GM23338 (cell line): ENCODE data around the gene RAB22A. TPM values are rescaled to one million over a fixed set of nuclear protein-coding genes. Genes with fewer than 3 reads are reported as not detected.

ENCODE experiments used
- CREB1 ChIP-seq: fragments of 250-450 bp; sonication (Bioruptor Pico); IDR thresholded peaks from 2 replicates; pipeline ENCODE4 v1.5.0; 2020; ENCODE audit warnings: low read depth, mild to moderate bottlenecking, moderate library complexity
- ETS1 ChIP-seq: IDR thresholded peaks from 2 replicates; pipeline ENCODE4 v1.6.1; 2016; ENCODE audit warnings: antibody characterized with exemption
- EZH2phosphoT487 ChIP-seq: fragments of 200-600 bp; sonication (generic); IDR thresholded peaks from one replicate; pipeline ENCODE4 v1.8.1; 2018; ENCODE audit warnings: antibody characterized with exemption; ENCODE audit not compliant: unreplicated experiment
- NANOG ChIP-seq: IDR thresholded peaks from 2 replicates; pipeline ENCODE4 v1.6.1; 2016; ENCODE audit warnings: antibody characterized with exemption, borderline replicate concordance
- POLR2AphosphoS5 ChIP-seq: IDR thresholded peaks from 2 replicates; pipeline ENCODE4 v1.6.1; 2016; ENCODE audit warnings: antibody characterized with exemption, low read depth
- REST ChIP-seq: IDR thresholded peaks from one replicate; pipeline ENCODE4 v1.6.1; 2018; ENCODE audit warnings: antibody characterized with exemption; ENCODE audit not compliant: unreplicated experiment
- STAT1 ChIP-seq: IDR thresholded peaks from one replicate; pipeline ENCODE4 v1.6.1; 2016; ENCODE audit warnings: antibody characterized with exemption; ENCODE audit not compliant: unreplicated experiment
- ZNF331 ChIP-seq: fragments of 250-450 bp; sonication (Bioruptor Pico); IDR thresholded peaks from 2 replicates; pipeline ENCODE4 v1.5.0; 2020; ENCODE audit warnings: low read depth, mild to moderate bottlenecking, moderate library complexity
- ZNF462 ChIP-seq: fragments of 250-450 bp; sonication (Bioruptor Pico); IDR thresholded peaks from 2 replicates; pipeline ENCODE4 v1.5.0; 2020; ENCODE audit warnings: mild to moderate bottlenecking, moderate library complexity
- polyA plus RNA-seq: library from polyadenylated mRNA; unstranded; fragments of >200 nt; fragmentation: Nextera tagmentation; extraction: Ambion mirVana; gene quantifications from 2 replicates; pipeline ENCODE4 v1.2.1, GENCODE V29; 2016
- total RNA-seq: library from RNA; depleted of rRNA; stranded (reverse); fragments of >200 nt; shearing (Covaris generic); gene quantifications from 2 replicates; pipeline ENCODE4 v1.2.3, GENCODE V29; 2014

RAB22A gene
- total and polyA plus RNA-seq, 2 experiments from 2014 or later, result 3.3 to 6.8 TPM

GRCh38 chr20:58308290-58308679, 1.2 kb upstream of the RAB22A start (continued):
- TF ChIP-seq ZNF462 (CRISPR knock-in tag), result no peak
- TF ChIP-seq POLR2AphosphoS5, result no peak
- no peak for TF ChIP-seq STAT1
- TF ChIP-seq ZNF331 (CRISPR knock-in tag), result no peak
- TF ChIP-seq EZH2phosphoT487, result no peak
- TF ChIP-seq NANOG, result no peak
- no peak for TF ChIP-seq ETS1
- no peak for TF ChIP-seq REST
- TF ChIP-seq CREB1, result no peak
